Fibroblast of lung (primary cell): Measurements from ENCODE around the gene PLOD2. TPM values are rescaled to one million over a fixed set of nuclear protein-coding genes. Genes with fewer than 3 reads are reported as not detected.

ENCODE experiments used
- DNase-seq, 2 donors: peaks; one replicate each; pipeline versions ENCODE4 v3.0.0 to v3.0.0-alpha.2; 2010; ENCODE audit warnings: low read depth in 2 of 2
- H2AFZ ChIP-seq: 2 replicates; pipeline ENCODE4 v1.5.1; 2012; ENCODE audit warnings: low read length, control low read depth, inconsistent platforms
- H3K27ac ChIP-seq: 2 replicates; pipeline ENCODE4 v1.5.1; 2011; ENCODE audit warnings: low read length, control low read depth; ENCODE audit not compliant: insufficient read depth
- H3K27me3 ChIP-seq: 2 replicates; pipeline ENCODE4 v1.5.1; 2011; ENCODE audit warnings: mild to moderate bottlenecking, low read length; ENCODE audit not compliant: control insufficient read depth, insufficient read depth
- H3K36me3 ChIP-seq: 2 replicates; pipeline ENCODE4 v1.5.1; 2011; ENCODE audit warnings: low read length; ENCODE audit not compliant: control insufficient read depth, insufficient read depth
- H3K4me1 ChIP-seq: 2 replicates; pipeline ENCODE4 v1.5.1; 2011; ENCODE audit warnings: low read length; ENCODE audit not compliant: control insufficient read depth, insufficient read depth; ENCODE audit errors: extremely low read depth
- H3K4me2 ChIP-seq: 2 replicates; pipeline ENCODE4 v1.5.1; 2011; ENCODE audit warnings: low read length, control low read depth; ENCODE audit not compliant: insufficient read depth; ENCODE audit errors: extremely low read depth
- H3K4me3 ChIP-seq, 4 experiments: fragments of 200-600 bp in 1 of 4; sonication (generic) in 1 of 4; replicated peaks in 1 of 4; 2 replicates each; pipeline ENCODE4 v1.5.1; 2011 to 2016; ENCODE audit warnings: low read length in 4 of 4, low read depth in 3 of 4, mild to moderate bottlenecking in 3 of 4, control low read depth in 2 of 4, inconsistent platforms in 1 of 4, mixed read lengths in 1 of 4; ENCODE audit not compliant: insufficient read depth in 1 of 4; ENCODE audit errors: control extremely low read depth in 1 of 4
- H3K79me2 ChIP-seq: 2 replicates; pipeline ENCODE4 v1.5.1; 2012; ENCODE audit warnings: mild to moderate bottlenecking, low read length, inconsistent platforms; ENCODE audit not compliant: control insufficient read depth, insufficient read depth
- H3K9ac ChIP-seq: 2 replicates; pipeline ENCODE4 v1.5.1; 2011; ENCODE audit warnings: mild to moderate bottlenecking, low read length, control low read depth; ENCODE audit not compliant: insufficient read depth
- H3K9me3 ChIP-seq: 2 replicates; pipeline ENCODE4 v1.5.1; 2012; ENCODE audit warnings: low read depth, low read length; ENCODE audit not compliant: control insufficient read depth, insufficient read depth
- H4K20me1 ChIP-seq: 2 replicates; pipeline ENCODE4 v1.5.1; 2011; ENCODE audit warnings: low read length; ENCODE audit not compliant: control insufficient read depth, insufficient read depth; ENCODE audit errors: extremely low read depth
- EZH2 ChIP-seq: IDR thresholded peaks from 2 replicates; pipeline ENCODE4 v1.5.1; 2012; ENCODE audit warnings: low read length, control low read depth, mild to moderate bottlenecking; ENCODE audit errors: missing control alignments
- polyA plus RNA-seq, 2 donors: library from polyadenylated mRNA; depleted of rRNA in 1 of 2; stranded (reverse) in 1 of 2; unstranded in 1 of 2; fragments of >200 nt; gene quantifications; 2 replicates each; pipeline ENCODE4 v1.2.1, GENCODE V29; 2011 to 2012; ENCODE audit warnings: missing spikeins in 1 of 2
- total RNA-seq: library from RNA; depleted of rRNA; stranded (reverse); fragments of >200 nt; gene quantifications from 2 replicates; pipeline ENCODE4 v1.2.1, GENCODE V29; 2014
- TF ChIP-seq, protein P1 (sequence below), 2 donors: IDR thresholded peaks in 1 of 2; conservative IDR thresholded peaks in 1 of 2; 1 replicate in 1 of 2; 2 replicates in 1 of 2; pipeline ENCODE4 v1.5.1; 2011 to 2012; ENCODE audit warnings: low read length in 2 of 2, control low read depth in 1 of 2, inconsistent platforms in 1 of 2, low read depth in 1 of 2, mild to moderate bottlenecking in 1 of 2

Gene PLOD2
- total and polyA plus RNA-seq, 2 donors (not counting 1 experiment from before 2014, with no cell fraction given), result 91.8 to 114 TPM

DNA sequence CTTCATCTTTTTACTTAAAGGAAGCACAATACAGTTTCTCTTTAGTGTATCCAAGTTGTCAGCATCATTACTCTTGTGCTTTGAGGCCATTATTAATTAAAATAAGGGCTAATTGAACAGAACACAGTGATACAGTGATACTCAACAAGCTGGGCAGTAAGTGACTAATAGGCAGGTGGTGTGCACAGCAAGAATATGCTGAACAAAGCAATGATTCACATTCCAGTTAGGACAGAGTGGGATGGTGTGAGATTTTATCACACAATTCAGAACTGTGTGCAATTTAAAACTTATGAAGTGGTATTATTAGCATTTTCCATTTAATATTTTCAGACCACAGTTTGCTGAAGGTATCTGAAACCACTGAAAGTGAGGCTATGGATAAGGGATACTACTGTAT is 116.9 kb downstream of the PLOD2 start:
- Histone ChIP-seq H3K4me1 (no peaks in the 10 kb centered on the region), H3K27me3 (no peaks in the 10 kb centered on the region), H3K4me2 (no peak overlapping the region), H4K20me1 (no peaks in the 10 kb centered on the region), H3K79me2 (no peaks in the 10 kb centered on the region), H3K36me3 (no peaks in the 10 kb centered on the region), H3K9me3 (no peaks in the 10 kb centered on the region), H3K4me3 (no peak overlapping the region), H3K27ac (no peak overlapping the region), H3K9ac (no peak overlapping the region), H2AFZ (no peak overlapping the region)
- peak in 1 of 2 donors; percentile 59 for DNase-seq
- TF ChIP-seq, protein P1, sequence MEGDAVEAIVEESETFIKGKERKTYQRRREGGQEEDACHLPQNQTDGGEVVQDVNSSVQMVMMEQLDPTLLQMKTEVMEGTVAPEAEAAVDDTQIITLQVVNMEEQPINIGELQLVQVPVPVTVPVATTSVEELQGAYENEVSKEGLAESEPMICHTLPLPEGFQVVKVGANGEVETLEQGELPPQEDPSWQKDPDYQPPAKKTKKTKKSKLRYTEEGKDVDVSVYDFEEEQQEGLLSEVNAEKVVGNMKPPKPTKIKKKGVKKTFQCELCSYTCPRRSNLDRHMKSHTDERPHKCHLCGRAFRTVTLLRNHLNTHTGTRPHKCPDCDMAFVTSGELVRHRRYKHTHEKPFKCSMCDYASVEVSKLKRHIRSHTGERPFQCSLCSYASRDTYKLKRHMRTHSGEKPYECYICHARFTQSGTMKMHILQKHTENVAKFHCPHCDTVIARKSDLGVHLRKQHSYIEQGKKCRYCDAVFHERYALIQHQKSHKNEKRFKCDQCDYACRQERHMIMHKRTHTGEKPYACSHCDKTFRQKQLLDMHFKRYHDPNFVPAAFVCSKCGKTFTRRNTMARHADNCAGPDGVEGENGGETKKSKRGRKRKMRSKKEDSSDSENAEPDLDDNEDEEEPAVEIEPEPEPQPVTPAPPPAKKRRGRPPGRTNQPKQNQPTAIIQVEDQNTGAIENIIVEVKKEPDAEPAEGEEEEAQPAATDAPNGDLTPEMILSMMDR (conservative IDR thresholded peaks at IDR 0.05 in 1 of 2, IDR thresholded peaks at IDR 0.05 in 1 of 2; ENCODE audit: low read depth in 1 of 2, low read length in 2 of 2), result no peak
- TF ChIP-seq EZH2, result no peak

DNA sequence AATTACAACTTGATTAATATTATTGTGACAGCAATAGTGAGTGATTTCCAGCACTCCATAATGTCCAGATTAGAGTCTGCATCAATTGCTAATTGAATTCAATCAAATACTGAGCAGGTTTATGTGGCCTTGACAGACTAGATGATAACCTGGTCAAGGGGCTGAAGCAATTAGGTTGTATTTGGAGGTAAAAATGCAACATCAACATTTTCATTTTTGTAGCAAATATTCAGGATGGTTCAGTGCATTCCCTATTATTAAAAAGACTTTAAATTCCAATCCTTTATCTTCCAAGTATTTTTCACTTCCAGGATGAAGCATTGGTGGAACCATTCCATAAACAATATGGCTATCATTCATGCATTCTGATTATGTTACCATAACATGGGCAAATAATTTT is 120.4 kb downstream of the PLOD2 start:
- no peak overlapping the region for H3K9ac ChIP-seq
- no peak overlapping the region for H3K4me2 ChIP-seq
- H3K79me2 ChIP-seq, result no peaks in the 10 kb centered on the region
- H3K4me3 ChIP-seq, result no peak overlapping the region
- DNase-seq, result no peak
- no peaks in the 10 kb centered on the region for H3K4me1 ChIP-seq
- H3K9me3 ChIP-seq, result no peaks in the 10 kb centered on the region
- no peak for TF ChIP-seq EZH2
- TF ChIP-seq, protein P1 (conservative IDR thresholded peaks at IDR 0.05 in 1 of 2, IDR thresholded peaks at IDR 0.05 in 1 of 2; ENCODE audit: low read depth in 1 of 2, low read length in 2 of 2), result no peak
- H2AFZ ChIP-seq, result no peak overlapping the region
- H3K27ac ChIP-seq, result no peak overlapping the region
- H3K36me3 ChIP-seq, result no peaks in the 10 kb centered on the region
- no peaks in the 10 kb centered on the region for H3K27me3 ChIP-seq
- no peaks in the 10 kb centered on the region for H4K20me1 ChIP-seq

DNA sequence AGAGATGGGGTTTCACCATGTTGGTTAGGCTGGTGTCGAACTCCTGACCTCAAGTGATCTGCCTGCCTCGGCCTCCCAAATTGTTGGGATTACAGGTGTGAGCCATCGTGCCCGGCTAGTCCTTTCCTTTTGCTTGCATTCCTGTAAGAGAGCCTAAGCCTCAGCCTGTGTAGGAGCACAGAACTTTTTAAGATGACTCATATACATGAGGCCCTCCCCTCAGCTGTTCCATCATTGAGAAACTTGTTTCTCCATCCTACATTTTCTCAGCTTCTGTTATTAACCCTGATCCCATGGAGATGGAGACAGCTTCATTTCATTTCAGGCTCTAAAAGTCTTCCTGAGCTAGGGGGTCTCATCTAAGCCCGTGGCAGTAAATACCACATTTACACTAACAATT is 123.3 kb downstream of the PLOD2 start:
- H2AFZ ChIP-seq, result no peak overlapping the region
- no peaks in the 10 kb centered on the region for H3K4me1 ChIP-seq
- H3K36me3 ChIP-seq, result no peaks in the 10 kb centered on the region
- no peaks in the 10 kb centered on the region for H3K9me3 ChIP-seq
- H3K4me3 ChIP-seq, result no peak overlapping the region
- no peak overlapping the region for H3K4me2 ChIP-seq
- H4K20me1 ChIP-seq, result no peaks in the 10 kb centered on the region
- no peaks in the 10 kb centered on the region for H3K27me3 ChIP-seq
- peak; percentile 13 to 15 for DNase-seq
- TF ChIP-seq EZH2, result no peak
- no peak overlapping the region for H3K27ac ChIP-seq
- H3K79me2 ChIP-seq, result no peaks in the 10 kb centered on the region
- no peak overlapping the region for H3K9ac ChIP-seq
